Lower leg skin (tissue), 3 donors: ENCODE measurements around the gene SPINK8.
"Not testable (repeated sequence)": the region's sequence is repeated elsewhere in the genome, so short reads cannot be mapped to it uniquely, and the experiment has no call there.

Source experiments
- CTCF ChIP-seq, 3 donors: fragments of 450-650 bp; IDR thresholded peaks; one replicate each; pipeline ENCODE4 v1.5.1; 2016; ENCODE audit warnings: antibody characterized with exemption in 3 of 3, mild to moderate bottlenecking in 3 of 3, moderate library complexity in 2 of 3
- POLR2A ChIP-seq, 2 donors: fragments of 450-650 bp; IDR thresholded peaks; one replicate each; pipeline ENCODE4 v1.6.1; 2016 to 2017; ENCODE audit warnings: antibody characterized with exemption in 2 of 2, mild to moderate bottlenecking in 1 of 2, moderate library complexity in 1 of 2

- TF ChIP-seq CTCF, POLR2A (IDR thresholded peaks at IDR 0.05): not testable (repeated sequence)
Measured at GRCh38 chr3:48335286-48335685, 1.8 kb upstream of the SPINK8 start.
